Retina (tissue), 1 donor: ENCODE measurements around the gene RASGRF2.

ENCODE experiments used
- DNase-seq: peaks from one replicate; pipeline ENCODE4 v3.0.0-alpha.2; 2016

Gene RASGRF2

DNA sequence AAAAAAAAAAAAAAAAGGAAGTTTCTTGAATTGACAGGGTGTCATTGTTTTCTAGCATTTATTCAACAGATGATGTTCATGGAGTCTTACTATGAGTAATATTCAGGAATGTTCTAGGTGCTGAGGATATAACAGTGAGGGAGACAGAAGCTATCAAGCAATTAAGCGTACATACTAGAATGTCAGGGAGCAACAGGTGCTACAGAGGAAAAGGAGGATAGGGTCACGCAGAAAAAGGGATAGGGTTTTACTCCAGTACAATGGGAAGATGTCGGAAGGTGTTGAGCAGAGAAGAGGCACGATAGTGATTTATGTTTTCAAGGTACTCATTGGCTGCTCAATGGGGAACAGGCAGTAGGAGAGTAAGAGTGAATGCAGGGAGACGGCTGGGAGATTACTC is 6.6 kb upstream of the RASGRF2 start:
- no peak for DNase-seq

DNA sequence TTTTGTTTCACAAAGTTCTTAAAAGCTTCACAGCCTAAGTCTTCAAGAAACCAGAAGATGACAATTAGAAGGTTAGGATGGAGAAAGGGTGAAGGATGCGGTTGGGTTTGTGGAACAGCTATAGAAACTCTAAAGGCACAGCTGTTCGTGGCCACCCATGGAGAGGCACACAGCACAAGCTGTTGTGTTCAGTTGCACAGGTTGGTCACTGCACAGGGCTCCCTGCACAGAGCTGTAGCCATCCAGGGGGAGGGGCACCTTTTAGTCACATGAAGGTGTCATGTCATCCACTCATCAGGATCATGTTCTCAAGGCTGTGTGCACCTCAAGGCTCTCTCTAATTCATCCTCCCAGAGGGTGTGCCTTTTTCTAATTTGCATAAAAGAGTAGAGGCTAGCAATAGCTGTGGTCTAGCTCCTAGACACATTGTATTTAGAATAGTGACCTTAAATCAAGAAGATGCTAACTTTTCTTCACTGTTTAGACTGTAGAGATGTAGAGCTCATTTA is 5.0 kb upstream of the RASGRF2 start:
- DNase-seq = no peak

DNA sequence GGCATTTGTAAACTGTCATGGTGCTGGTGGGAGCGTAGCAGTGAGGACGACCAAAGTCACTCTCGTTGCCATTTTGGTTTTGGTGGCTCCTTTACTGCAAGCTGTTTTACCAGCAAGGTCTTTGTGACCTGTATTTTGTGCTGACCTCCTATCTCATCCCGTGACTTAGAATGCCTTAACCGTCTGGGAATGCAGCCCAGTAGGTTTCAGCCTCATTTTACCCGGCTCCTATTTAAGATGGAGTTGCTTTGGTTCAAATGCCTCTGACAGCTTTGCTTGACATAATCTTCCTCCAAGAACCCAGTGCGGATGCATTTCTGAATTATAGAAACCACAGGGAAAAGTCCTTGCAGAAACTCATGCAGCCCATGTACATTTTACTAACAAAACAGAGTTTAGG is 3.9 kb upstream of the RASGRF2 start:
- DNase-seq = no peak

- DNase-seq = no peak
These were observed 3.0 kb upstream of the RASGRF2 start for GRCh38 chr5:80957031-80957761.

DNA sequence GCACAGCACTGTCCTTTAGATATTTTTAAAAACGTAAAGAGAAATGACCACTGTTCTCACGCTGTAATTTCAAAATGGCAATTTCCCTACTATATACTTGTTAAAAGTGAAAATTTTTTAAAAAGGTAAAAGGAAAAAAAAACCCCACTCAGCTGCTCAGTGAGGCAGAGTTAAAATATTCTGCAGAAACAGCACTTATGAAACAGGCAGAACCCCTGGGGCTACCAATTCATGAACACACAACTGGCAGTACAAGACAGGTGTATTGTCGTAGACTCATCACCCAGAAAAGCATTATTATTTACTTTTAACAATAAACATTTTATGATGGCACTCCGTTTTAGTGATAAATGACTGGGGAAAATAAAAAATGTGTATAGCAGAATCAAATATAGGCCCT is 1.5 kb upstream of the RASGRF2 start:
- peak; percentile 42 for DNase-seq

GRCh38 chr5:80959138-80959537 is 1.0 kb upstream of the RASGRF2 start:
- DNase-seq = peak; percentile 24

GRCh38 chr5:80960531-80961375 is 590 bp downstream of the RASGRF2 start:
- peak; percentile 80 for DNase-seq

GRCh38 chr5:80961376-80962281 is 1.5 kb downstream of the RASGRF2 start:
- DNase-seq = peak; percentile 32

GRCh38 chr5:80962630-80963520 is 2.7 kb downstream of the RASGRF2 start:
- DNase-seq = no peak

GRCh38 chr5:80963521-80963895 is 3.3 kb downstream of the RASGRF2 start:
- DNase-seq = no peak

- no peak for DNase-seq
These were observed 3.9 kb downstream of the RASGRF2 start for GRCh38 chr5:80963966-80964481.

DNA sequence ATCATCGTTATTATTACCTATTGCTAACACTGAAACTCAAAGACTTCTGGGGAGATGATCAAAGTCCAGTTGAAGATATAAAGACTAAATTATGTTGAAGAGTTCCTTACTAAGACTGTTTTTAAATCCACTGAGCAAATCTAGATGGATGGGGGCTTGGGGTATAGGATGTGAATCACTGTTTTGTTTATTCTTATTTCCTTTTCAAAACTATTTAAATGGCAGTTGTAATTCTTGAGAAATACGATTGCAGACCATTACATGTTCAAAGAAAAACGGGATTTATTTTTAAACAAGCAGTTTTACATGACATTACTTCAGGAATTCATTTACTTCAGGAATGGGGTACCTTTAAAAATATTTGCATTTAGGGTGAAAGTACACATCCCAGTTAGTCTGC is 4.3 kb downstream of the RASGRF2 start:
- DNase-seq = no peak

- no peak for DNase-seq
These were observed 4.8 kb downstream of the RASGRF2 start for GRCh38 chr5:80964919-80965318.

- no peak for DNase-seq
These were observed 7.5 kb downstream of the RASGRF2 start for GRCh38 chr5:80967500-80968181.

DNA sequence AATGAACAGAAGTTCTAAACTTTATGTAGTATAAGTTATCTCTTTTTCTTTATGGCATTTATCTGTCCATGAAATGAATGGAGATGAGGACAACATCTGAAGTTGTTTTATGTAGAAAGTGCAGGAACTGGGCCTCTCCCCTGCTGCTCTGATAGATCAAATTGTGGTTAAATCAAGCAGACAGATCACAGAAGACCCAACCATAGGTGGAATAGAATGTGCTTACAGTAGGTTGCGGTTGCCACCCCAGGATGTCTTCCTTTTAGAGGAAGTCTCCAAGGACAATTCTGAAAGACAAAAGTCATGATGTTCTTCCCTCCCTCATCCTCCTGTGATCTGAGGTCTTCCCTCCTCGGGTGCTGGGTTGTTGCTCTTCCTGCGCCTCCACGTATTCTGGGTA is 12.9 kb downstream of the RASGRF2 start:
- DNase-seq = no peak

DNA sequence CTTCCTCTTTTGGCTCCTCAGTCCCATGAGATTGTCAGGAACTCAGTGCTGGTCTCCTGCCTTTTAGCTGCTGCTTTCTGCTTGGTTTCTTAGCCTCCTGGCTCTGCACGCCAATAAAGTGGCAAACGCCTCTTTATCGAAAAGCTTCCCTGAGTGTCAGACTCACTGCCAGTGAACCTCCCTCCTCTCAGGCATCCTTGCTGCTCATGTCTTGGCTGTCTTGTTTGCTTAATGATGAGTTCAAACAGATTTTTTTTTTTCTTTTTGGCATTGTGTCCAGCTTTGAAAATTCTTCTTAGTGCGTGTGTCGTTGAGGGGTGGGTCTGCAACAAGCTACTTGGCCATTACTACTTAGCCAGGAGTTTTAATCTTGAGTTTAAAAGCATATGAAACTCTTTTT is 14.9 kb downstream of the RASGRF2 start:
- no peak for DNase-seq

GRCh38 chr5:80976985-80977384 is 16.8 kb downstream of the RASGRF2 start:
- no peak for DNase-seq

DNA sequence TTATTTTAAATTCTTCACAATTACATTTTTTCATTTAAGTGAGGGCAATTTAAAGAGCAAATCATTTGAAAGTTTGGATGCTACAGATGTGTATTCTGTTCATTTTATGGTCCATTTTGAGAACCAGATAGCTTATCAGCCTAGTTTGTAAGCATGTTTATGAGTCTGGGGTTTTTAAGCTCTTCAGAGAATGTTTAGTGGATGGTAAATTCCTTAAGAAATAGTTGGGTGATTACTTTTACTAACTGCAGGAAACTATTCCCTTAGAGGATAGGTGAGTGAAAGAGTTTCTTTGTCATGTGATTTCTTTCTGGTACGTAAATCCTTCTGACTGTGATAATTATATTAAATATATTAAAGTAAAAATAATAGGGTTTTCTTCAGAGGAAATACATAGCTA is 17.6 kb downstream of the RASGRF2 start:
- no peak for DNase-seq

DNA sequence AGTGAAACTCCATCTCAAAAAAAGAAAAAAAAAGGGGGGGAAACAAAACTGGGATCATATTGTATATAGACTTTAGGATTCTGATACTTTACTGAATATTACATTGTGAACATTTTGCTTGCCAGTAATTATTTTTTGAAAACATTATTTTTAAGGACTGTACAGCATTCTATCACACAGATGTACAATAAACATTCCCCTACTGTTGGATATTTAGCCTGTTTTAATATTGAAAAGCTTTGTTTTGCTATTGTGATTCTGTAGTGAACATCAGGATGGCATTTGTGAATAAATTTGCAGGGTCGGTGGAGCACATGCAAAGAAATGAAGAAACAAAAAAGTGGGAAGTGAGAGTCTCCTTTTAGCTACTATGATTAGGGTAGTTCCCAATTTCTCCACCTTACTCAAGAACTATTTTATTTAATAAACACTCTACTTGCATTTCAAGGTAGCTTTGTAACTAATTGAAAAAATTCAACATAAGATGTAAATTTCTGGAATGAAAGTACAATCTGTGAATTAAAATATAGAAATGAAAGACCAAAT is 18.7 kb downstream of the RASGRF2 start:
- no peak for DNase-seq

GRCh38 chr5:80982093-80982492 is 21.9 kb downstream of the RASGRF2 start:
- no peak for DNase-seq
